ENCODE data around the gene ATP5F1B.
A peak's percentile ranks its signal among the peaks of the same experiment; 100 is the strongest.

The ATP5F1B gene

DNA sequence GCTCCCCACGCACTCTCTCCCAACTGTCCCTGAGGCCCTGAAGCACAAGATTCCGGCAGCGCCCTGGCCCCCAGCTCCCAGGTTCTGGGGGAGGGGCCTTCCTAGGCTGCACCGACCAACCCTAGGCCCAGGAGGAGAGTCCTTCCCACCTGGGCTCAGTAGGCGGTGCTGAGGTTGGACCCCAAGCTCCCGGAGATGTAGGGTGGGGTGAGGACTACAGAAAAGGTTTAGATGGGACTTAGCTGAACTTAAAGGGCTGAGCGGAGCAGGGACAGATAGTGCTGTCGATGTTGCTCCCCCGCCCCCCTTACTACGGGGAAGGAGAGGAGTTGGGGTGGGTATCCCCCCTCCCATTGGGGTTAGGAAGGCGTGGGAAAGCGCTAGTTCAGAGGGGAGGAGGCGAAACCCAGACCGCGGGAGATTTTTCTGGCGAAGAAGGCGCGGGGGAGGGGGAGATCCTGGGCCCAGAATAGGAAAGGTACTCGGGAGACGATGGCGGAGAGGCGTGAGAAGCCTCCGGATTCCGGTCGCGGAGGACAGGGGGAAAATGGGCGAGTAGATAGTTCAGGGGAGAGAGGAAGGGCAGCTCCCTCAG, 11.4 kb downstream of the ATP5F1B start:
- Histone ChIP-seq H3K4me3 (ENCODE audit: low read length) (peak overlapping the region; percentile 71), H3F3A (ENCODE audit: insufficient read depth, low read length) (peaks cover 69% of the 10 kb centered on the region), H3K4me1 (ENCODE audit: low read length) (peaks cover 46% of the 10 kb centered on the region), H3K79me2 (ENCODE audit: low read length) (peaks cover 83% of the 10 kb centered on the region), H3K36me3 (replicated peaks; ENCODE audit: insufficient read depth, low read length) (peaks cover 10% of the 10 kb centered on the region; the same call in 1 of the 2 replicates), H3K9ac (ENCODE audit: low read length) (peak overlapping the region; percentile 75), H3K4me2 (ENCODE audit: low read depth, low read length) (peak overlapping the region; percentile 70), H4K20me1 (ENCODE audit: insufficient read depth, low read length) (0 out of 2 replicates have a peak, but pooled peaks cover 10% of the 10 kb centered on the region), H3K27me3 (replicated peaks; ENCODE audit: insufficient read depth, low read length) (no peaks in the 10 kb centered on the region), H2AFZ (ENCODE audit: low read length) (0 out of 2 replicates have a peak overlapping the region, but pooled peaks have one; percentile 1), H3K27ac (ENCODE audit: low read length) (peak overlapping the region; percentile 64; the same call in 1 of the 2 replicates), H3K9me2 (replicated peaks; ENCODE audit: insufficient read depth, low read length) (no peaks in the 10 kb centered on the region), H3K9me3 (replicated peaks; ENCODE audit: insufficient read depth, low read length) (no peaks in the 10 kb centered on the region)
- peak; percentile 63 for DNase-seq
- TF ChIP-seq EZH2phosphoT487 (IDR thresholded peaks at IDR 0.05; ENCODE audit: low read length) (no peak), CTCF (IDR thresholded peaks at IDR 0.05; ENCODE audit: low read length) (no peak), EZH2 (optimal IDR thresholded peaks at IDR 0.05; ENCODE audit: low read depth, low read length) (no peak)

DNA sequence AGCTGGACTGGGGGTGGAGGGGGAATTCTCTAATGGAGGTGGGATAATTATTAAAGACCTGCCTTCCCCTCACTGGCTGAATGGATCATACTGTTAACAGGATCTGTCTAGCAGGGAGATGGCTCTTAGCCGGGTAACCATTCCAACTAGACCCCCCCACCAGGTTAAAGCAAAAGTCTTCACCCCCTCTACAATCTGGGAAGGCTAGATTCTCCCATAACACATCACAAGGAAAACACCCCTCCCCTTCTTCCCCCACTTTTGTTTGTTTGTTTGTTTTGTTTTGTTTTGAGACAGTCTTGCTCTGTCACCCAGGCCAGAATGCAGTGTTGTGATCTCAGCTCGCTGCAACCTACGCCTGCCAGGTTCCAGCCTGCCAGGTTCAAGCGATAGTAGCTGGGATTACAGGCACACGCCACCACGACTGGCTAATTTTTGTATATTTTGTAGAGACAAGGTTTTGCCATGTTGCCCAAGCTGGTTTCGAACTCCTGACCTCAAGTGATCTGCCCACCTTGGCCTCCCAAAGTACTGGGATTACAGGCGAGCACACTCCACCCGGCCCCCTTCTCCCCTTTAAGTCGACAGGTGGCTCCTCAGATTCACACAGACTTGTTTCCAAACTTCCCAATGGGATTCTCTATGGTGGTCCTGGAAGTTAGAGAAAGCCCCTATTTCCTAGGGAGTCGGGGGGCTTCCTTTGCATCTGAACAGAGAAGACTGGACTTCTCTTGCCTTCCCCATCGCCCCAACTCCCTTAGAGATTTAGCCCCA, 12.1 kb downstream of the ATP5F1B start:
- 0 out of 2 replicates have a peak, but pooled peaks cover 10% of the 10 kb centered on the region for H4K20me1 ChIP-seq (ENCODE audit: insufficient read depth, low read length)
- H3K4me3 ChIP-seq (ENCODE audit: low read length), result peak overlapping the region; percentile 71
- peak overlapping the region; percentile 70 for H3K4me2 ChIP-seq (ENCODE audit: low read depth, low read length)
- H3K9me2 ChIP-seq (replicated peaks; ENCODE audit: insufficient read depth, low read length), result no peaks in the 10 kb centered on the region
- no peaks in the 10 kb centered on the region for H3K9me3 ChIP-seq (replicated peaks; ENCODE audit: insufficient read depth, low read length)
- H3K36me3 ChIP-seq (replicated peaks; ENCODE audit: insufficient read depth, low read length), result peaks cover 6% of the 10 kb centered on the region; the same call in 1 of the 2 replicates
- no peak overlapping the region for H2AFZ ChIP-seq (ENCODE audit: low read length)
- TF ChIP-seq EZH2phosphoT487 (IDR thresholded peaks at IDR 0.05; ENCODE audit: low read length), result no peak
- TF ChIP-seq CTCF (IDR thresholded peaks at IDR 0.05; ENCODE audit: low read length), result no peak
- TF ChIP-seq EZH2 (optimal IDR thresholded peaks at IDR 0.05; ENCODE audit: low read depth, low read length), result no peak
- H3K27ac ChIP-seq (ENCODE audit: low read length), result peak overlapping the region; percentile 64; the same call in 1 of the 2 replicates
- peaks cover 71% of the 10 kb centered on the region for H3F3A ChIP-seq (ENCODE audit: insufficient read depth, low read length)
- no peak for DNase-seq
- peaks cover 46% of the 10 kb centered on the region for H3K4me1 ChIP-seq (ENCODE audit: low read length)
- H3K9ac ChIP-seq (ENCODE audit: low read length), result peak overlapping the region; percentile 75; the same call in 1 of the 2 replicates
- H3K27me3 ChIP-seq (replicated peaks; ENCODE audit: insufficient read depth, low read length), result no peaks in the 10 kb centered on the region
- H3K79me2 ChIP-seq (ENCODE audit: low read length), result peaks cover 85% of the 10 kb centered on the region

DNA sequence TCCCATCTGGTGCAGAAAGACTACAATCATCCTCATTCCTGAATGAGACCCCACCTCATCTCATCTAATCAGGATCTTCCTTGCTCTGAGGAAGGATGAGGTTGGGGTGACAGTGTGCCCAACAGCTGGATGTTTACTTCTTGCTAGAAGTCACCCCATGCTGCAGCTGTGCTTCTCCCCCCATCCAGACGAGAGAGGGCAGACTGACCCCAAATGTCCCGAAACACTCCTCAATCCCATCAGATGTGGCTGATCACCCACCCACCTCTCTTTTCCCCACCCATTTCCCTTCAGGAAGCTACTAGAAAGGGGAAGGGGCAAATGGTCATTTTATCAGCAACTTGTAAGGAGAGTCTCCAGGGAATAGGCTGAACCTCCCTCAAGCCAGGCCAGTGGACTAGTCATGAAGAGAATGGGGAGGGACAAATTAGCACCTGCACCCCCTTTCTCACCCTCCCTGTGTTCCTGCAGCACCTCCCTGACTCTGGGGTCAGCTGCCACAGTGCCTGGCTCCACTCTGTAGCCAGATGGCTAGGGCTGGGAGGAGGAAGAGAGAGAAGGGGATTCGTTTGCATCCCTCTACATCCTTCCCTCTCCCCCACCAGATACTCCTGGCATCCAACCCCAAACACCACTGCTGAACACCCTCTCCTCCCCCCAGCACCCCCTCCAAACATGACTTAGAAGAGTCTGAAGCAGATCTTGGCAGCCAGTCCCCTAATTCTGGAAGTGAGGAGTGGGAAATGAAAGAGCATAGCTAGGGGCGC, 12.9 kb downstream of the ATP5F1B start:
- Histone ChIP-seq H3K4me1 (ENCODE audit: low read length) (peaks cover 41% of the 10 kb centered on the region), H4K20me1 (ENCODE audit: insufficient read depth, low read length) (0 out of 2 replicates have a peak, but pooled peaks cover 5% of the 10 kb centered on the region), H3K4me3 (ENCODE audit: low read length) (peak overlapping the region; percentile 39), H3K36me3 (replicated peaks; ENCODE audit: insufficient read depth, low read length) (no peaks in the 10 kb centered on the region), H3K9ac (ENCODE audit: low read length) (peak overlapping the region; percentile 39; the same call in 1 of the 2 replicates), H3K79me2 (ENCODE audit: low read length) (peaks cover 85% of the 10 kb centered on the region), H3K9me2 (replicated peaks; ENCODE audit: insufficient read depth, low read length) (no peaks in the 10 kb centered on the region), H3K9me3 (replicated peaks; ENCODE audit: insufficient read depth, low read length) (no peaks in the 10 kb centered on the region), H3K4me2 (ENCODE audit: low read depth, low read length) (peak overlapping the region; percentile 70), H3K27ac (ENCODE audit: low read length) (peak overlapping the region; percentile 70; the same call in 1 of the 2 replicates), H2AFZ (ENCODE audit: low read length) (no peak overlapping the region), H3F3A (ENCODE audit: insufficient read depth, low read length) (peaks cover 72% of the 10 kb centered on the region), H3K27me3 (replicated peaks; ENCODE audit: insufficient read depth, low read length) (no peaks in the 10 kb centered on the region)
- TF ChIP-seq CTCF (IDR thresholded peaks at IDR 0.05; ENCODE audit: low read length) (no peak), EZH2 (optimal IDR thresholded peaks at IDR 0.05; ENCODE audit: low read depth, low read length) (no peak), EZH2phosphoT487 (IDR thresholded peaks at IDR 0.05; ENCODE audit: low read length) (no peak)
- no peak for DNase-seq

Measured in MM.1S (cell line).